NCI-H1105 (cell line): ENCODE measurements around the gene SP2.

Experiments
- DNase-seq: peaks from one replicate; lab custom pipeline; 2025; lab: John Stamatoyannopoulos, UW

Gene SP2

GRCh38 chr17:47870056-47870455 is 26.0 kb upstream of the SP2 start:
- DNase-seq: no peak

GRCh38 chr17:47871048-47871447 is 25.0 kb upstream of the SP2 start:
- DNase-seq: no peak

- DNase-seq: no peak
These were observed 23.9 kb upstream of the SP2 start for GRCh38 chr17:47872019-47872650.

GRCh38 chr17:47872651-47873161 is 23.3 kb upstream of the SP2 start:
- DNase-seq: no peak

- DNase-seq: no peak
These were observed 22.6 kb upstream of the SP2 start for GRCh38 chr17:47873200-47874090.

GRCh38 chr17:47875011-47875985 is 20.7 kb upstream of the SP2 start:
- no peak for DNase-seq

GRCh38 chr17:47877368-47878034 is 18.5 kb upstream of the SP2 start:
- no peak for DNase-seq

GRCh38 chr17:47878203-47879027 is 17.6 kb upstream of the SP2 start:
- DNase-seq: no peak

- DNase-seq: no peak
These were observed 16.9 kb upstream of the SP2 start for GRCh38 chr17:47879028-47879585.

GRCh38 chr17:47879776-47880454 is 16.1 kb upstream of the SP2 start:
- DNase-seq: no peak

- DNase-seq: no peak
These were observed 13.8 kb upstream of the SP2 start for GRCh38 chr17:47882247-47882646.

- DNase-seq: no peak
These were observed 13.1 kb upstream of the SP2 start for GRCh38 chr17:47882695-47883588.

- peak; percentile 64 for DNase-seq
These were observed 12.2 kb upstream of the SP2 start for GRCh38 chr17:47883589-47884426.

GRCh38 chr17:47884427-47884740 is 11.7 kb upstream of the SP2 start:
- DNase-seq: no peak

- no peak for DNase-seq
These were observed 10.9 kb upstream of the SP2 start for GRCh38 chr17:47884905-47885730.

- no peak for DNase-seq
These were observed 7.7 kb upstream of the SP2 start for GRCh38 chr17:47888293-47888692.
